A204.1 (cell line): Measurements from ENCODE around the gene TBCC.

Source experiments
- FAIRE-seq: peaks from 2 replicates; lab custom pipeline; 2012; peaks lifted over from hg19 to GRCh38; lab: Jason Lieb, UNC

TBCC gene

GRCh38 chr6:42696526-42697267, 49.2 kb downstream of the TBCC start:
- FAIRE-seq: no peak

GRCh38 chr6:42694586-42694985, 51.3 kb downstream of the TBCC start:
- FAIRE-seq: no peak
